Measurements from ENCODE around the gene C1QTNF5. TPM values are rescaled to one million over a fixed set of nuclear protein-coding genes. Genes with fewer than 3 reads are reported as not detected.

The C1QTNF5 gene
- total RNA-seq, 1 experiment from 2014 or later = not detected

DNA sequence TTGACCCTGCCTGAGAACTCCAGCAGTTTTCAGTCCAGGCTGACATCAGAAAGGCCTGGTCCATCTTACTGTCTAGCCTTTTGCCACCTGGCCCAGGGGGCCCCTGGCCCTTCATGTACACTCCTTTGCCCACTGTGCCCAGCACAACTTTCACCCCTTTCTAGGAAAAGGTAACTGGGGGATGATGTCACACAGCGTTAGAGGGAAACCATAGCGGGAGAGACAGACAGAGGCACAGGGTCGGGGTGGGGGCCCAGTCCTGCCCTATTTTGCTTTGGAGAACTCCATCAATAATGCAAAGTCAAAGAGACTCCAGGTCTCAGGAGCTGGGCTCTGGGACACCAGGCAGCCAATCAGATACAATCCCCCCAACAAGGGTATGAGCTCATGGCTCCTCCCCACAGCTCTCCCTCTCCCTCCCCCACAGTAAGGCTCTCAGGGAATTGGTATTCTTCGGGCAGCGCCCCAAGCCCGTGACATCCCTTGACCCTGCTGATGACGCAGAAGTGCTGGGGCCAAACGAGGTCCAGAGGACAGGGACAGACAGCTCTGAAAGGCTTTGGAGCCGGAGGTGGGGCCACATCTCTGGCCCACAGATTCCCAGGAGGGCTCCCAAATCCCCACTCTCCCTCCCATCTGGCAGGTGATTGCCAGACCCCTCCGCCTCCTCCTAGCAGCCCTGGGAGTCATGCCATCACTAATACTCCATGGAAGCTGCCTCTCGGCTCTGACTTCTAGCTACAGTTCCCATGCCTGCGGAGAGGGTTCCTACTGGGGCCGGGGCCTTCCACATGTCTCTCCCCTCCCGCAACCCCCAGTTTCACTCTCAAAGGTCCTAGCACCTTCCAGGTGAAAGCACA, 34.9 kb upstream of the C1QTNF5 start:
- TF ChIP-seq, protein P1, sequence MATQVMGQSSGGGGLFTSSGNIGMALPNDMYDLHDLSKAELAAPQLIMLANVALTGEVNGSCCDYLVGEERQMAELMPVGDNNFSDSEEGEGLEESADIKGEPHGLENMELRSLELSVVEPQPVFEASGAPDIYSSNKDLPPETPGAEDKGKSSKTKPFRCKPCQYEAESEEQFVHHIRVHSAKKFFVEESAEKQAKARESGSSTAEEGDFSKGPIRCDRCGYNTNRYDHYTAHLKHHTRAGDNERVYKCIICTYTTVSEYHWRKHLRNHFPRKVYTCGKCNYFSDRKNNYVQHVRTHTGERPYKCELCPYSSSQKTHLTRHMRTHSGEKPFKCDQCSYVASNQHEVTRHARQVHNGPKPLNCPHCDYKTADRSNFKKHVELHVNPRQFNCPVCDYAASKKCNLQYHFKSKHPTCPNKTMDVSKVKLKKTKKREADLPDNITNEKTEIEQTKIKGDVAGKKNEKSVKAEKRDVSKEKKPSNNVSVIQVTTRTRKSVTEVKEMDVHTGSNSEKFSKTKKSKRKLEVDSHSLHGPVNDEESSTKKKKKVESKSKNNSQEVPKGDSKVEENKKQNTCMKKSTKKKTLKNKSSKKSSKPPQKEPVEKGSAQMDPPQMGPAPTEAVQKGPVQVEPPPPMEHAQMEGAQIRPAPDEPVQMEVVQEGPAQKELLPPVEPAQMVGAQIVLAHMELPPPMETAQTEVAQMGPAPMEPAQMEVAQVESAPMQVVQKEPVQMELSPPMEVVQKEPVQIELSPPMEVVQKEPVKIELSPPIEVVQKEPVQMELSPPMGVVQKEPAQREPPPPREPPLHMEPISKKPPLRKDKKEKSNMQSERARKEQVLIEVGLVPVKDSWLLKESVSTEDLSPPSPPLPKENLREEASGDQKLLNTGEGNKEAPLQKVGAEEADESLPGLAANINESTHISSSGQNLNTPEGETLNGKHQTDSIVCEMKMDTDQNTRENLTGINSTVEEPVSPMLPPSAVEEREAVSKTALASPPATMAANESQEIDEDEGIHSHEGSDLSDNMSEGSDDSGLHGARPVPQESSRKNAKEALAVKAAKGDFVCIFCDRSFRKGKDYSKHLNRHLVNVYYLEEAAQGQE (IDR thresholded peaks at IDR 0.05; ENCODE audit: insufficient read depth in 1 of 2, low read depth in 2 of 2, low read length in 1 of 2) = no peak
- TF ChIP-seq TCF7L2 (IDR thresholded peaks at IDR 0.05; ENCODE audit: low read depth, low read length) (no peak), SIN3A (IDR thresholded peaks at IDR 0.05; ENCODE audit: borderline replicate concordance, insufficient read depth, low read depth, low read length) (no peak), POLR2AphosphoS5 (IDR thresholded peaks at IDR 0.05; ENCODE audit: low read depth, low read length) (no peak)
- TF ChIP-seq, protein P2, sequence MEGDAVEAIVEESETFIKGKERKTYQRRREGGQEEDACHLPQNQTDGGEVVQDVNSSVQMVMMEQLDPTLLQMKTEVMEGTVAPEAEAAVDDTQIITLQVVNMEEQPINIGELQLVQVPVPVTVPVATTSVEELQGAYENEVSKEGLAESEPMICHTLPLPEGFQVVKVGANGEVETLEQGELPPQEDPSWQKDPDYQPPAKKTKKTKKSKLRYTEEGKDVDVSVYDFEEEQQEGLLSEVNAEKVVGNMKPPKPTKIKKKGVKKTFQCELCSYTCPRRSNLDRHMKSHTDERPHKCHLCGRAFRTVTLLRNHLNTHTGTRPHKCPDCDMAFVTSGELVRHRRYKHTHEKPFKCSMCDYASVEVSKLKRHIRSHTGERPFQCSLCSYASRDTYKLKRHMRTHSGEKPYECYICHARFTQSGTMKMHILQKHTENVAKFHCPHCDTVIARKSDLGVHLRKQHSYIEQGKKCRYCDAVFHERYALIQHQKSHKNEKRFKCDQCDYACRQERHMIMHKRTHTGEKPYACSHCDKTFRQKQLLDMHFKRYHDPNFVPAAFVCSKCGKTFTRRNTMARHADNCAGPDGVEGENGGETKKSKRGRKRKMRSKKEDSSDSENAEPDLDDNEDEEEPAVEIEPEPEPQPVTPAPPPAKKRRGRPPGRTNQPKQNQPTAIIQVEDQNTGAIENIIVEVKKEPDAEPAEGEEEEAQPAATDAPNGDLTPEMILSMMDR (IDR thresholded peaks at IDR 0.05) = no peak
- POLR2A ChIA-PET = interaction anchor here (0.6 kb wide), 1 partner anchor 47 kb away, joined by 17 read pairs; no protein-coding TSS in a partner anchor
- intact Hi-C loops (cut with micrococcal nuclease; ENCODE audit: unreplicated experiment) = no loop called here

DNA sequence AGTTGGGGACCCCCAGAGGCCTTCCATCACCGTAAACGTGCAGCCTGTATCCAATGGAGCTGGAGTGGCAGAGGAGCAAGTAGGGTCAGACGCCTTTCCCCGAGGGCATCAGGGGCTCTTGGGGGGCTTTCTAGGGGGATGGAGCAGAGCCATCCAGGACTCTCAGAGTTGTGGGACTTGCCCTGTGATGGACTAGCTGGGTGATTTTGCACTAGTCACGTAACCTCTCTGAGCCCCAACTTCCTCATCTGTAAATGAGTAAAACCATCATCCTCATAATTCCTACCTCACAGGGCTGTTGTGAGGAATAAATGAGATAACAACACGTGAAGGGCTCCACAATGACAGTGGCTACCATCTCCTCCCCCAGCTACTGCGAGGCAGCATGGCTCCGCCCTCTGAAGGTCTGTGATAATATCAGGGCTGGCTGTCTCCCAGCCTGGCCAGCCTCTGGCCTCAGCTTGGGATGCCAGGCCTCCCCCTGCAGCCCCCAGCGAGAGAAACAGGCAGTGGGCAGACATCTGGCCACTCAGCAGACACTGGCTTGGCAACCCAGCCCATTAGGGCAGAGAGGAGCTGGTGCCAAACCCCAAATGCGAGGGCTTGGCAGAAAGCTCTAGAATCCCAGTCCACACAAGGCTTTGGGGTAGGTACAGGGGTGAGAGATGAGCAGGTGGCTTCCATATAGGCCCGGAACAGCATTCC, 34.1 kb upstream of the C1QTNF5 start:
- BruUV-seq (replicated peaks) = no TSS peak
- intact Hi-C loops (cut with micrococcal nuclease; ENCODE audit: unreplicated experiment) (loop anchor here (5.0 kb wide), 1 partner anchor 37 kb away; no protein-coding TSS in a partner anchor), in situ Hi-C loops (cut with HindIII; ENCODE audit: low pct_unique_long_range_greater_than_20kb, low sequenced_read_pairs) (no loop called here)
- H3K4me3 ChIP-seq (ENCODE audit: low read depth in 2 of 2, low read length in 2 of 2) = no peak overlapping the region
- H3K36me3 ChIP-seq (ENCODE audit: control insufficient read depth, insufficient read depth, low read length) = no peaks in the 10 kb centered on the region
- H3K9me3 ChIP-seq (ENCODE audit: control insufficient read depth, insufficient read depth, low read depth, low read length) = no peaks in the 10 kb centered on the region
- H3K4me1 ChIP-seq (ENCODE audit: control insufficient read depth, insufficient read depth, low read length) = peaks cover 13% of the 10 kb centered on the region
- H3K27me3 ChIP-seq (ENCODE audit: control insufficient read depth, insufficient read depth, low read length) = no peaks in the 10 kb centered on the region
- H3K27ac ChIP-seq (ENCODE audit: low read length) = no peak overlapping the region
- POLR2A ChIA-PET = no interaction called here
- CTCF ChIA-PET = interaction anchor here (0.6 to 2.3 kb wide), 7 partner anchors 14 to 100 kb away, joined by 3 to 22 read pairs (median 6); partner anchors contain the start of gene RNF26
- ATAC-seq = no peak
- no peak for TF ChIP-seq POLR2AphosphoS5 (IDR thresholded peaks at IDR 0.05; ENCODE audit: low read depth, low read length)
- no peak for TF ChIP-seq TCF7L2 (IDR thresholded peaks at IDR 0.05; ENCODE audit: low read depth, low read length)
- TF ChIP-seq, protein P1 (IDR thresholded peaks at IDR 0.05; ENCODE audit: insufficient read depth in 1 of 2, low read depth in 2 of 2, low read length in 1 of 2) = no peak
- TF ChIP-seq SIN3A (IDR thresholded peaks at IDR 0.05; ENCODE audit: borderline replicate concordance, insufficient read depth, low read depth, low read length) = no peak
- TF ChIP-seq, protein P2 (IDR thresholded peaks at IDR 0.05) = no peak
- DNase-seq (ENCODE audit: low read depth, low spot score) = no peak

More for the DNA sequence above, 34.9 kb upstream of the C1QTNF5 start:
- no peak overlapping the region for H3K4me3 ChIP-seq (ENCODE audit: low read depth in 2 of 2, low read length in 2 of 2)
- in situ Hi-C loops (cut with HindIII; ENCODE audit: low pct_unique_long_range_greater_than_20kb, low sequenced_read_pairs) = no loop called here
- no peaks in the 10 kb centered on the region for H3K27me3 ChIP-seq (ENCODE audit: control insufficient read depth, insufficient read depth, low read length)
- DNase-seq (ENCODE audit: low read depth, low spot score) (no peak), ATAC-seq (no peak)
- no peaks in the 10 kb centered on the region for H3K36me3 ChIP-seq (ENCODE audit: control insufficient read depth, insufficient read depth, low read length)
- H3K4me1 ChIP-seq (ENCODE audit: control insufficient read depth, insufficient read depth, low read length) = peaks cover 13% of the 10 kb centered on the region
- CTCF ChIA-PET = interaction anchor here (0.8 to 0.9 kb wide), 3 partner anchors 14 to 36 kb away, joined by 3 to 4 read pairs (median 4); no protein-coding TSS in a partner anchor
- H3K27ac ChIP-seq (ENCODE audit: low read length) = no peak overlapping the region
- no TSS peak for BruUV-seq (replicated peaks)
- H3K9me3 ChIP-seq (ENCODE audit: control insufficient read depth, insufficient read depth, low read depth, low read length) = no peaks in the 10 kb centered on the region
